Activated CD8-positive, alpha-beta memory T cell treated with anti-CD3 and anti-CD28 coated beads, Interleukin-2, amount 50 U/mL, for 4 hours (primary cell): ENCODE measurements around the gene IFT52.

ENCODE experiments used
- DNase-seq: peaks from one replicate; pipeline ENCODE4 v3.0.0-alpha.2; 2020

Gene IFT52

GRCh38 chr20:43694763-43695162 is 104.0 kb downstream of the IFT52 start:
- no peak for DNase-seq

GRCh38 chr20:43695571-43695970 is 104.8 kb downstream of the IFT52 start:
- no peak for DNase-seq
